ENCODE results near the gene NPY. TPM values are rescaled to one million over a fixed set of nuclear protein-coding genes. Genes with fewer than 3 reads are reported as not detected.

The NPY gene
- polyA plus RNA-seq, 1 of the 3 experiments (the other 2 are of a cell fraction): 2.6 TPM

- Histone ChIP-seq H3K9me2 (no peaks in the 10 kb centered on the region), H3K27me3 (ENCODE audit: insufficient read depth) (no peaks in the 10 kb centered on the region), H3K4me2 (no peak overlapping the region), H4K20me1 (ENCODE audit: insufficient read depth) (no peaks in the 10 kb centered on the region), H3K9me3 (no peaks in the 10 kb centered on the region), H3K36me3 (replicated peaks in 1 of 2; ENCODE audit: control insufficient read depth in 1 of 2, insufficient read depth in 2 of 2, low read length in 1 of 2) (no peaks in the 10 kb centered on the region), H3K79me2 (ENCODE audit: insufficient read depth) (no peaks in the 10 kb centered on the region), H3K4me1 (ENCODE audit: control insufficient read depth in 1 of 2, insufficient read depth in 2 of 2, low read depth in 1 of 2, low read length in 1 of 2) (no peaks in the 10 kb centered on the region), H3F3A (replicated peaks; ENCODE audit: insufficient read depth) (no peaks in the 10 kb centered on the region), H3K4me3 (ENCODE audit: low read depth in 2 of 2, low read length in 1 of 2) (no peak overlapping the region), H3K27ac (ENCODE audit: low read depth in 2 of 2, low read length in 1 of 2) (no peak overlapping the region), H3K9ac (no peak overlapping the region), H2AFZ (ENCODE audit: low read depth) (no peak overlapping the region)
- DNase-seq: no peak
- ChIA-PET CTCF (interaction anchor here (1.3 to 1.4 kb wide), 2 partner anchors 11 to 15 kb away, joined by 3 to 4 read pairs; no protein-coding TSS in a partner anchor), POLR2A (no interaction called here)
- TF ChIP-seq USF2 (IDR thresholded peaks at IDR 0.05; ENCODE audit: borderline replicate concordance, low read depth, low read length) (no peak), SIN3A (IDR thresholded peaks at IDR 0.05; ENCODE audit: borderline replicate concordance, low read depth, low read length) (no peak), RCOR1 (IDR thresholded peaks at IDR 0.05; ENCODE audit: low read length) (no peak), SMC3 (IDR thresholded peaks at IDR 0.05; ENCODE audit: low read depth, low read length) (no peak), NFIC (IDR thresholded peaks at IDR 0.05; ENCODE audit: borderline replicate concordance) (no peak), MXI1 (IDR thresholded peaks at IDR 0.05; ENCODE audit: low read depth, low read length) (no peak)
Observed at GRCh38 chr7:24245362-24245761, 38.6 kb upstream of the NPY start.

GRCh38 chr7:24249266-24249665 is 34.7 kb upstream of the NPY start:
- Histone ChIP-seq H3K36me3 (replicated peaks in 1 of 2; ENCODE audit: control insufficient read depth in 1 of 2, insufficient read depth in 2 of 2, low read length in 1 of 2) (no peaks in the 10 kb centered on the region), H3K27me3 (ENCODE audit: insufficient read depth) (no peaks in the 10 kb centered on the region), H3K9ac (no peak overlapping the region), H3K27ac (ENCODE audit: low read depth in 2 of 2, low read length in 1 of 2) (no peak overlapping the region), H3K4me2 (no peak overlapping the region), H3K4me3 (ENCODE audit: low read depth in 2 of 2, low read length in 1 of 2) (no peak overlapping the region), H2AFZ (ENCODE audit: low read depth) (no peak overlapping the region), H3K9me2 (no peaks in the 10 kb centered on the region), H3K4me1 (ENCODE audit: control insufficient read depth in 1 of 2, insufficient read depth in 2 of 2, low read depth in 1 of 2, low read length in 1 of 2) (no peaks in the 10 kb centered on the region), H3F3A (replicated peaks; ENCODE audit: insufficient read depth) (no peaks in the 10 kb centered on the region), H3K79me2 (ENCODE audit: insufficient read depth) (no peaks in the 10 kb centered on the region), H3K9me3 (no peaks in the 10 kb centered on the region), H4K20me1 (ENCODE audit: insufficient read depth) (no peaks in the 10 kb centered on the region)
- TF ChIP-seq FOSL2 (IDR thresholded peaks at IDR 0.05; ENCODE audit: borderline replicate concordance, low read depth) (no peak), JUND (IDR thresholded peaks at IDR 0.05) (no peak), RAD21 (IDR thresholded peaks at IDR 0.05; ENCODE audit: low read length) (no peak), MEF2A (IDR thresholded peaks at IDR 0.05; ENCODE audit: borderline replicate concordance, low read depth) (no peak), EZH2phosphoT487 (IDR thresholded peaks at IDR 0.05; ENCODE audit: borderline replicate concordance, low read depth) (no peak), ZBTB33 (IDR thresholded peaks at IDR 0.05; ENCODE audit: borderline replicate concordance, low read depth) (no peak), NFIC (IDR thresholded peaks at IDR 0.05; ENCODE audit: borderline replicate concordance) (no peak), MXI1 (IDR thresholded peaks at IDR 0.05; ENCODE audit: low read depth, low read length) (no peak), PBX3 (IDR thresholded peaks at IDR 0.05) (no peak), FOXM1 (IDR thresholded peaks at IDR 0.05; ENCODE audit: low read depth) (no peak), RFX5 (IDR thresholded peaks at IDR 0.05; ENCODE audit: low read length) (no peak), CHD2 (IDR thresholded peaks at IDR 0.05; ENCODE audit: low read length, partially characterized antibody) (no peak), TCF12 (IDR thresholded peaks at IDR 0.05) (no peak), GABPA (IDR thresholded peaks at IDR 0.05; ENCODE audit: low read depth) (no peak), USF1 (IDR thresholded peaks at IDR 0.05; ENCODE audit: borderline replicate concordance, low read depth) (no peak)
- ChIA-PET CTCF (interaction anchor here (0.6 kb wide), 1 partner anchor 14 kb away, joined by 3 read pairs; no protein-coding TSS in a partner anchor), POLR2A (no interaction called here)
- 60% methylated on average over 7 of the region's 7 CpGs for WGBS (ENCODE audit: low lambda C conversion rate)
- no peak for DNase-seq
